ENCODE measurements around the gene UBE2Q2. TPM values are rescaled to one million over a fixed set of nuclear protein-coding genes. Genes with fewer than 3 reads are reported as not detected.

UBE2Q2 gene
- polyA plus RNA-seq, 1 donor (not counting 4 experiments of a cell fraction or from before 2014, with no cell fraction given), result 33.9 TPM

DNA sequence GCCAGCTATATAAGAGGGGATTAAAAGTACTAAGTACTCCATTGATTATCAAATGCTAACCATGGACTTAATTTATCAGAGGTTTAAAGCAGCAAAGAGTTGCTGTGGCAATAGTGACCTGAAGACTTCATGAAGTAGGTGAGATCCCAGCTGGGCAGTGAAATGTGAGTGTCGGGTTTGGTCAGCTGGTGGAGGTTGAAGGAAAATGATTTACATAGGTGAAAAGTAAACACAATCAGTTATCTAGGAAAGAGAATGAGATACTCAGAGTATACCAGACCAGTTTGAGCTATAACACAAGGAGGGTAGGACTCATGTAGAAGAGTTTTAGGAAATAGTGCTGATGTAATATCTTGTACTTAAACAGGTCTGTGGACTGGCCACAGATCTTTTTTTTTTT lies 43.9 kb downstream of the UBE2Q2 start:
- Histone ChIP-seq H3K79me2 (ENCODE audit: control insufficient read depth, insufficient read depth, low read length) (no peaks in the 10 kb centered on the region), H3K4me3 (ENCODE audit: control insufficient read depth in 2 of 3, extremely low read depth in 1 of 3, insufficient read depth in 2 of 3, low read depth in 1 of 3, low read length in 3 of 3) (no peak overlapping the region), H4K20me1 (ENCODE audit: control insufficient read depth, extremely low read depth, insufficient read depth, low read length) (no peaks in the 10 kb centered on the region), H3K4me1 (ENCODE audit: control insufficient read depth, extremely low read depth, insufficient read depth, low read length) (peaks cover 15% of the 10 kb centered on the region), H3K27me3 (ENCODE audit: control insufficient read depth, extremely low read depth, insufficient read depth, low read length) (no peaks in the 10 kb centered on the region), H3K36me3 (ENCODE audit: control insufficient read depth in 2 of 2, extremely low read depth in 1 of 2, insufficient read depth in 2 of 2, low read length in 2 of 2) (peaks cover 0 to 2% of the 10 kb centered on the region in 2 experiments), H3K9me3 (ENCODE audit: control insufficient read depth, low read depth, low read length) (no peaks in the 10 kb centered on the region), H3K9me1 (ENCODE audit: control insufficient read depth, extremely low read depth, insufficient read depth, low read length) (no peaks in the 10 kb centered on the region), H2AFZ (ENCODE audit: control insufficient read depth, low read length) (no peak overlapping the region), H3K4me2 (ENCODE audit: control insufficient read depth, extremely low read depth, insufficient read depth, low read depth, low read length) (no peak overlapping the region), H3K9ac (ENCODE audit: control insufficient read depth, extremely low read depth, insufficient read depth, low read length) (no peak overlapping the region), H3K27ac (ENCODE audit: control insufficient read depth, insufficient read depth, low read length) (no peak overlapping the region)
- dilution Hi-C loops (cut with MboI; ENCODE audit: extremely low pct_ligation_motif_present, low sequenced_read_pairs), result no loop called here
- DNase-seq (ENCODE audit: low read depth, low spot score) (no peak), FAIRE-seq (no peak)
- TF ChIP-seq, protein P1, sequence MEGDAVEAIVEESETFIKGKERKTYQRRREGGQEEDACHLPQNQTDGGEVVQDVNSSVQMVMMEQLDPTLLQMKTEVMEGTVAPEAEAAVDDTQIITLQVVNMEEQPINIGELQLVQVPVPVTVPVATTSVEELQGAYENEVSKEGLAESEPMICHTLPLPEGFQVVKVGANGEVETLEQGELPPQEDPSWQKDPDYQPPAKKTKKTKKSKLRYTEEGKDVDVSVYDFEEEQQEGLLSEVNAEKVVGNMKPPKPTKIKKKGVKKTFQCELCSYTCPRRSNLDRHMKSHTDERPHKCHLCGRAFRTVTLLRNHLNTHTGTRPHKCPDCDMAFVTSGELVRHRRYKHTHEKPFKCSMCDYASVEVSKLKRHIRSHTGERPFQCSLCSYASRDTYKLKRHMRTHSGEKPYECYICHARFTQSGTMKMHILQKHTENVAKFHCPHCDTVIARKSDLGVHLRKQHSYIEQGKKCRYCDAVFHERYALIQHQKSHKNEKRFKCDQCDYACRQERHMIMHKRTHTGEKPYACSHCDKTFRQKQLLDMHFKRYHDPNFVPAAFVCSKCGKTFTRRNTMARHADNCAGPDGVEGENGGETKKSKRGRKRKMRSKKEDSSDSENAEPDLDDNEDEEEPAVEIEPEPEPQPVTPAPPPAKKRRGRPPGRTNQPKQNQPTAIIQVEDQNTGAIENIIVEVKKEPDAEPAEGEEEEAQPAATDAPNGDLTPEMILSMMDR (optimal IDR thresholded peaks at IDR 0.05 in 1 of 3, IDR thresholded peaks at IDR 0.05 in 1 of 3, conservative IDR thresholded peaks at IDR 0.05 in 1 of 3; ENCODE audit: extremely low read depth in 1 of 3, insufficient read depth in 2 of 3, low read length in 3 of 3), result no peak
- no peak for TF ChIP-seq EZH2 (IDR thresholded peaks at IDR 0.05; ENCODE audit: low read length)

DNA sequence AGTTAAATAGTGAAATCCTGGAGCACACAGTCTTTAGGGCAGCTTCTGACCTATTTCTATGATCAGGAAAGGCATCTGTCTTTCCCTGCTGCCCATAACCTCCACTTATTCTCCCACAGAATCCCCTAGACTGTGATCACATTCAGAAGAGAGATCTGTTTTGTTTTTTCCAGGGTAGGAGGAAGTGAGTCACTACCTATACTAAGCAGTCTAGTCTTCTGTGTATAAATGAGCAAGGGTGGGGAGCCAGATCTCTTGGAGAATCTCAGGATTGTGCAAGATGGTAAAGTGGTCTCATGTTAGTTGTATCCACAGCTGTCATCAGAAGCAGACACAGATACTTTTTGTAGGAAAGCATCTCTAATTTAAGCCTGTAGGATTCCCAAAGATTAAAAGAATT lies 48.6 kb downstream of the UBE2Q2 start:
- TF ChIP-seq EZH2 (IDR thresholded peaks at IDR 0.05; ENCODE audit: low read length), result no peak
- TF ChIP-seq, protein P1 (optimal IDR thresholded peaks at IDR 0.05 in 1 of 3, IDR thresholded peaks at IDR 0.05 in 1 of 3, conservative IDR thresholded peaks at IDR 0.05 in 1 of 3; ENCODE audit: extremely low read depth in 1 of 3, insufficient read depth in 2 of 3, low read length in 3 of 3), result no peak
- no peaks in the 10 kb centered on the region for H3K9me1 ChIP-seq (ENCODE audit: control insufficient read depth, extremely low read depth, insufficient read depth, low read length)
- H3K9me3 ChIP-seq (ENCODE audit: control insufficient read depth, low read depth, low read length), result no peaks in the 10 kb centered on the region
- H3K4me1 ChIP-seq (ENCODE audit: control insufficient read depth, extremely low read depth, insufficient read depth, low read length), result peaks cover 16% of the 10 kb centered on the region
- H3K4me3 ChIP-seq (ENCODE audit: control insufficient read depth in 2 of 3, extremely low read depth in 1 of 3, insufficient read depth in 2 of 3, low read depth in 1 of 3, low read length in 3 of 3), result no peak overlapping the region
- H2AFZ ChIP-seq (ENCODE audit: control insufficient read depth, low read length), result peak overlapping the region; percentile 72
- no peaks in the 10 kb centered on the region for H3K36me3 ChIP-seq (ENCODE audit: control insufficient read depth in 2 of 2, extremely low read depth in 1 of 2, insufficient read depth in 2 of 2, low read length in 2 of 2)
- DNase-seq (ENCODE audit: low read depth, low spot score) (no peak), FAIRE-seq (peak; percentile 92)
- peak overlapping the region; percentile 70 for H3K27ac ChIP-seq (ENCODE audit: control insufficient read depth, insufficient read depth, low read length)
- no peak overlapping the region for H3K9ac ChIP-seq (ENCODE audit: control insufficient read depth, extremely low read depth, insufficient read depth, low read length)
- peak overlapping the region; percentile 71 for H3K4me2 ChIP-seq (ENCODE audit: control insufficient read depth, extremely low read depth, insufficient read depth, low read depth, low read length)
- dilution Hi-C loops (cut with MboI; ENCODE audit: extremely low pct_ligation_motif_present, low sequenced_read_pairs), result no loop called here
- H4K20me1 ChIP-seq (ENCODE audit: control insufficient read depth, extremely low read depth, insufficient read depth, low read length), result no peaks in the 10 kb centered on the region
- H3K79me2 ChIP-seq (ENCODE audit: control insufficient read depth, insufficient read depth, low read length), result no peaks in the 10 kb centered on the region
- H3K27me3 ChIP-seq (ENCODE audit: control insufficient read depth, extremely low read depth, insufficient read depth, low read length), result no peaks in the 10 kb centered on the region

All from keratinocyte (primary cell).